ENCODE results near the gene CWH43.
"Not testable (repeated sequence)": the region's sequence is repeated elsewhere in the genome, so short reads cannot be mapped to it uniquely, and the experiment has no call there.

The CWH43 gene

DNA sequence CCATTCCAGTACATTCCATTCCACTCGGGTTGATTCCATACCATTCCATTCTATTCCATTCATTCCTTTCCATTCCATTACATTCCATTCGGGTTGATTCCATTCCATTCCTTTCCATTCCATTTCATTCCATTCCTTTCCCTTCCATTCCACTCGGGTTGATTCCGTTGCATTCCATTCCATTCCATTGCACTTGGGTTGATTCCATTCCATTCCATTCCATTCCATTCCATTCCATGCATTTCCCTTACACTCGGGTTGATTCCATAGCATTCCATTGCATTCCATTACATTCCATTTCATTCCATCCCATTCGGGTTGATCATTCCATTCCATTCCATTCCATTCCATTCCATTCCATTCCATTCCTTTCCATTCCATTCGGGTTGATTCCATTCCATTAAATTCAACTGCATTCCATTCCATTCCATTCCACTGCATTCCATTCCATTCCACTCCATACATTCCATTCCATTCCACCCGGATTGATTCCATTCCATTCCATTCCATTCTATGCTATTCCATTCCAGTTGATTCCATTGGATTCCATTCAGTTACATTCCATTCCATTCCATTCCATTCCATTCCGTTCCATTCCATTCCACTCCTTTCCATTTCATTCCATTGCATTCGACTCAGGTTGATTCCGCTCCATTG lies 119.3 kb downstream of the CWH43 start:
- DNase-seq (ENCODE audit: low spot score); in situ Hi-C loops (cut with MboI; ENCODE audit: low sequenced_read_pairs, unreplicated experiment): not testable (repeated sequence)
- TF ChIP-seq, protein P1, sequence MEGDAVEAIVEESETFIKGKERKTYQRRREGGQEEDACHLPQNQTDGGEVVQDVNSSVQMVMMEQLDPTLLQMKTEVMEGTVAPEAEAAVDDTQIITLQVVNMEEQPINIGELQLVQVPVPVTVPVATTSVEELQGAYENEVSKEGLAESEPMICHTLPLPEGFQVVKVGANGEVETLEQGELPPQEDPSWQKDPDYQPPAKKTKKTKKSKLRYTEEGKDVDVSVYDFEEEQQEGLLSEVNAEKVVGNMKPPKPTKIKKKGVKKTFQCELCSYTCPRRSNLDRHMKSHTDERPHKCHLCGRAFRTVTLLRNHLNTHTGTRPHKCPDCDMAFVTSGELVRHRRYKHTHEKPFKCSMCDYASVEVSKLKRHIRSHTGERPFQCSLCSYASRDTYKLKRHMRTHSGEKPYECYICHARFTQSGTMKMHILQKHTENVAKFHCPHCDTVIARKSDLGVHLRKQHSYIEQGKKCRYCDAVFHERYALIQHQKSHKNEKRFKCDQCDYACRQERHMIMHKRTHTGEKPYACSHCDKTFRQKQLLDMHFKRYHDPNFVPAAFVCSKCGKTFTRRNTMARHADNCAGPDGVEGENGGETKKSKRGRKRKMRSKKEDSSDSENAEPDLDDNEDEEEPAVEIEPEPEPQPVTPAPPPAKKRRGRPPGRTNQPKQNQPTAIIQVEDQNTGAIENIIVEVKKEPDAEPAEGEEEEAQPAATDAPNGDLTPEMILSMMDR (IDR thresholded peaks at IDR 0.05; ENCODE audit: borderline replicate concordance, control extremely low read depth, extremely low read depth, insufficient read depth, missing control alignments): peak; percentile 5

DNA sequence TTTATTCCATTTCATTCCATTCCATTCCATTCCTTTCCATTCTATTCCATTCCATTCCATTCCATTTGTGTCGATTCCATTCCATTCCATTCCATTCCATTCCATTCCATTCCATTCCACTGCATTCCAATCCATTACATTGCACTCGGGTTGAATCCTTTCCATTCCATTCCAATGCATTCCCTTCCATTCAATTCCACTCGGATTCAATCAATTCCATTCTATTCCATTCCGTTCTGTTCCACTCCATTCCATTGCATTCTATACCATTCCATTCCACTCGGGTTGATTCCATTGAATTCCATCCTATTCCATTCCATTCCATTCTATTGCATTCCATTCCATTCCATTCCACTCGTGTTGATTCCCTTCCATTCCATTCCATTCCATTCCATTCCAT lies 121.2 kb downstream of the CWH43 start:
- DNase-seq (ENCODE audit: low spot score); in situ Hi-C loops (cut with MboI; ENCODE audit: low sequenced_read_pairs, unreplicated experiment): not testable (repeated sequence)

DNA sequence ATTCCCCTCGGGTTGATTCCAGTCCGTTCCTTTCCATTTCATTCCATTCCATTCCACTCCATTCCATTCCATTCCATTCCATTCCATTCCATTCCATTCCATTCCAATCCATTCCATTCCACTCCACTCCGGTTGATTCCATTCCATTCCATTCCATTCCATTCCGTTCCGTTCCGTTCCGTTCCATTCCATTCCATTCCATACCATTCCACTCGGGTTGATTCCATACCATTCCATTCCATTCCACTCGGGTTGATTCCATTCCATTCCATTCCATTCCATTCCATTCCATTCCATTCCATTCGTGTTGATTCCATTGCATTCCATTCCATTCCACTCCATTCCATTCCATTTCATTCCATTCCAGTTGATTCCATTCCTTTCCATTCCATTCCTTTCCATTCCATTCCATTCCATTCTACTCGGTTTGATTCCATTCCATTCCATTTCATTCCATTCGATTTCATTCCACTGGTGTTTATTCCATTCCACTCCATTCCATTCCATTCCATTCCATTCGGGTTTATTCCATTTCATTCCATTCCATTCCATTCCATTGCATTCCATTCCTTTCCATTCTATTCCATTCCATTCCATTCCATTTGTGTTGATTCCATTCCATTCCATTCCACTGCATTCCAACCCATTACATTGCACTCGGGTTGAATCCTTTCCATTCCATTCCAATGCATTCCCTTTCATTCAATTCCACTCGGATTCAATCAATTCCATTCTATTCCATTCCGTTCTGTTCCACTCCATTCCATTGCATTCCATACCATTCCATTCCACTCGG lies 122.3 kb downstream of the CWH43 start:
- DNase-seq (ENCODE audit: low spot score); in situ Hi-C loops (cut with MboI; ENCODE audit: low sequenced_read_pairs, unreplicated experiment): not testable (repeated sequence)

DNA sequence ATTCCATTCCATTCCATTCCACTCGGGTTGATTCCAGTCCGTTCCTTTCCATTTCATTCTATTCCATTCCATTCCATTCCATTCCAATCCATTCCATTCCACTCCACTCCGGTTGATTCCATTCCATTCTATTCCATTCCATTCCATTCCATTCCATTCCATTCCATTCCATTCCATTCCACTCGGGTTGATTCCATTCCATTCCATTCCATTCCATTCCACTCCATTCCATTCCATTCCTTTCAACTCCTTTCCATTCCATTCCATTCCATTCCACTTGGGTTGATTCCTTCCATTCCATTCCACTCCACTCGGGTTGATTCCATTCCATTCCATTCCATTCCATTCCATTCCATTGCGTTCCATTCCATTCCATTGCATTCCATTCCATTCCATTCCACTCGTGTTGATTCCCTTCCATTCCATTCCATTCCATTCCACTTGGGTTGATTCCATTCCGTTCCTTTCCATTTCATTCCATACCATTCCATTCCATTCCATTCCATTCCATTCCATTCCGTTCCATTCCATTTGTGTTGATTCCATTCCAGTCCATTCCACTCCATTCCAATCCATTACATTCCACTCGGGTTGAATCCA lies 123.6 kb downstream of the CWH43 start:
- in situ Hi-C loops (cut with MboI; ENCODE audit: low sequenced_read_pairs, unreplicated experiment): not testable (repeated sequence)

DNA sequence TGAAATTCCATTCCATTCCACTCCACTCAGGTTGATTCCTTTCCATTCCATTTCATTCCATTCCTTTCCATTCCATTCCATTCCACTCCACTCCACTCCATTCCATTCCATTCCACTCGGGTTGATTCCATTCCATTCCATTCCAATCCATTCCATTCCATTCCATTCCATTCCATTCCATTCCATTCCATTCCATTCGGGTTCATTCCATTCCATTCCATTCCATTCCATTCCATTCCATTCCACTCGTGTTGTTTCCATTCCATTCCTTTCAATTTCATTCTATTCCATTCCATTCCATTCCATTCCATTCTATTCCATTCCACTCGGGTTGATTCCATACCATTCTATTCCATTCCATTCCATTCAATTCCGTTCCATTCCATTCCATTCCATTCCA lies 124.5 kb downstream of the CWH43 start:
- in situ Hi-C loops (cut with MboI; ENCODE audit: low sequenced_read_pairs, unreplicated experiment); DNase-seq (ENCODE audit: low spot score): not testable (repeated sequence)

More for the DNA sequence above, 123.6 kb downstream of the CWH43 start:
- DNase-seq (ENCODE audit: low spot score): not testable (repeated sequence)

Data from GM13976 (cell line).